ENCODE results near the gene KRTAP29-1. TPM values are rescaled to one million over a fixed set of nuclear protein-coding genes. Genes with fewer than 3 reads are reported as not detected.

Gene KRTAP29-1
- total RNA-seq, 1 experiment from 2014 or later, result not detected

DNA sequence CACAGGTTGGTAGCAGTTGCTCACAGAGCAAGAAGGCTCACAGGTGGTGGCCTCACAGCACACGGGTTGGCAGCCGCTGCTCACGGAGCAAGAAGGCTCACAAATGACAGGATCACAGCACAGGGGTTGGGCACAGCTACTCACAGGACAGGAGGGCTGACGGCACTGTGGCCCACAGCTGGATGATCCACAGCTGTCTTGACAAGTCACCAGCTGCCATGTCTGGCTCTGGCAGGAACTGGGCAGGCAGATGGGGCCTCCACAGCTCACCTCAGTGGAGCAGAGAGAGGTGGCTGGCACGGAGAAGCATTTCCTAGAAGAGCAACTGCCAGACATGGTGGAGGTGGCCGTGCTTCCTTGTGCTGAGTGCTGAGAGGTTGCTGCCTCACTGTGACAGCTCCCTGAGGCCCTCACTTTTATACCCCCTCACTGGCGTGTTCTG, 6.3 kb upstream of the KRTAP29-1 start, which contains the start of gene KRTAP16-1:
Gene KRTAP16-1, minus strand, starts transcription at position 392 of the 442 bp plus-strand sequence. Its CDS starts 56 bp downstream, at position 336.
- CTCF ChIA-PET, result no interaction called here

DNA sequence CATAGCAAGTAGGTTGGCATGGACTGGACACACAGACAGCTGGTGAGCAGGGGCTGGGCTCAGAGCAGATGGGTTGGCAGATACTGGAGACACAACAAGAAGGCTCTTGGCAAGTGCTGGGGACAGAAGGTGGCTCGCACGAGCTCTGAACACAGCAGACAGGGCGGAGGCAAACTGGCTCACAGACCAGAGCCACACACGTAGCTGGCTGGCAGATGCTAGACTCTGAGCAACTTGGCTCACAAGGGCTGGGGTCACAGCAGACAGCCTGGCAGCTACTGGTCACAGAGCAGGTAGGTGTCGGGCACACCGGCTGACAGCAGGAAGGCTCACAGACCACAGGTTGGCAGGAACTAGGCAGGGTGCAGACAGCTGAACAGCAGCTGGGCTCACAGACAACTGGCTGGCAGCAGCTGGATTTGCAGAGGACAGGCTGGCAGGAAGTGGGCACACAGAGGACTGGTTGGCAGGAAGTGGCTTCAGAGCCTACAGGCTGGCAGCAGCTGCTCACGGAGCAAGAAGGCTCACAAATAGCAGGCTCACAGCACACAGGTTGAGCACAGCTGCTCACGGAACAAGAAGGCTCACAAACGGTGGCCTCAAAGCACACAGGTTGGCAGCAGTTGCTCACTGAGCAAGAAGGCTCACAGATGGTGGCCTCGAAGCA, 5.7 kb upstream of the KRTAP29-1 start:
- in situ Hi-C loops (cut with HindIII; ENCODE audit: low pct_unique_long_range_greater_than_20kb, low sequenced_read_pairs), result no loop called here
- DNase-seq (ENCODE audit: low read depth, low spot score) (no peak), ATAC-seq (peak; percentile 51)
- CTCF ChIA-PET, result no interaction called here
- Histone ChIP-seq H3K27ac (ENCODE audit: low read length) (no peak overlapping the region), H3K4me3 (ENCODE audit: low read depth in 2 of 2, low read length in 2 of 2) (no peak overlapping the region), H3K9me3 (ENCODE audit: control insufficient read depth, insufficient read depth, low read depth, low read length) (no peaks in the 10 kb centered on the region), H3K27me3 (ENCODE audit: control insufficient read depth, insufficient read depth, low read length) (peaks cover 5% of the 10 kb centered on the region; the same call in 1 of the 2 replicates), H3K4me1 (ENCODE audit: control insufficient read depth, insufficient read depth, low read length) (no peaks in the 10 kb centered on the region), H3K36me3 (ENCODE audit: control insufficient read depth, insufficient read depth, low read length) (no peaks in the 10 kb centered on the region)
- POLR2A ChIA-PET, result no interaction called here
- TF ChIP-seq, protein P1, sequence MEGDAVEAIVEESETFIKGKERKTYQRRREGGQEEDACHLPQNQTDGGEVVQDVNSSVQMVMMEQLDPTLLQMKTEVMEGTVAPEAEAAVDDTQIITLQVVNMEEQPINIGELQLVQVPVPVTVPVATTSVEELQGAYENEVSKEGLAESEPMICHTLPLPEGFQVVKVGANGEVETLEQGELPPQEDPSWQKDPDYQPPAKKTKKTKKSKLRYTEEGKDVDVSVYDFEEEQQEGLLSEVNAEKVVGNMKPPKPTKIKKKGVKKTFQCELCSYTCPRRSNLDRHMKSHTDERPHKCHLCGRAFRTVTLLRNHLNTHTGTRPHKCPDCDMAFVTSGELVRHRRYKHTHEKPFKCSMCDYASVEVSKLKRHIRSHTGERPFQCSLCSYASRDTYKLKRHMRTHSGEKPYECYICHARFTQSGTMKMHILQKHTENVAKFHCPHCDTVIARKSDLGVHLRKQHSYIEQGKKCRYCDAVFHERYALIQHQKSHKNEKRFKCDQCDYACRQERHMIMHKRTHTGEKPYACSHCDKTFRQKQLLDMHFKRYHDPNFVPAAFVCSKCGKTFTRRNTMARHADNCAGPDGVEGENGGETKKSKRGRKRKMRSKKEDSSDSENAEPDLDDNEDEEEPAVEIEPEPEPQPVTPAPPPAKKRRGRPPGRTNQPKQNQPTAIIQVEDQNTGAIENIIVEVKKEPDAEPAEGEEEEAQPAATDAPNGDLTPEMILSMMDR (IDR thresholded peaks at IDR 0.05), result no peak
- TF ChIP-seq SIN3A (IDR thresholded peaks at IDR 0.05; ENCODE audit: borderline replicate concordance, insufficient read depth, low read depth, low read length) (no peak), POLR2AphosphoS5 (IDR thresholded peaks at IDR 0.05; ENCODE audit: low read depth, low read length) (no peak), TCF7L2 (IDR thresholded peaks at IDR 0.05; ENCODE audit: low read depth, low read length) (no peak)
- TF ChIP-seq, protein P2, sequence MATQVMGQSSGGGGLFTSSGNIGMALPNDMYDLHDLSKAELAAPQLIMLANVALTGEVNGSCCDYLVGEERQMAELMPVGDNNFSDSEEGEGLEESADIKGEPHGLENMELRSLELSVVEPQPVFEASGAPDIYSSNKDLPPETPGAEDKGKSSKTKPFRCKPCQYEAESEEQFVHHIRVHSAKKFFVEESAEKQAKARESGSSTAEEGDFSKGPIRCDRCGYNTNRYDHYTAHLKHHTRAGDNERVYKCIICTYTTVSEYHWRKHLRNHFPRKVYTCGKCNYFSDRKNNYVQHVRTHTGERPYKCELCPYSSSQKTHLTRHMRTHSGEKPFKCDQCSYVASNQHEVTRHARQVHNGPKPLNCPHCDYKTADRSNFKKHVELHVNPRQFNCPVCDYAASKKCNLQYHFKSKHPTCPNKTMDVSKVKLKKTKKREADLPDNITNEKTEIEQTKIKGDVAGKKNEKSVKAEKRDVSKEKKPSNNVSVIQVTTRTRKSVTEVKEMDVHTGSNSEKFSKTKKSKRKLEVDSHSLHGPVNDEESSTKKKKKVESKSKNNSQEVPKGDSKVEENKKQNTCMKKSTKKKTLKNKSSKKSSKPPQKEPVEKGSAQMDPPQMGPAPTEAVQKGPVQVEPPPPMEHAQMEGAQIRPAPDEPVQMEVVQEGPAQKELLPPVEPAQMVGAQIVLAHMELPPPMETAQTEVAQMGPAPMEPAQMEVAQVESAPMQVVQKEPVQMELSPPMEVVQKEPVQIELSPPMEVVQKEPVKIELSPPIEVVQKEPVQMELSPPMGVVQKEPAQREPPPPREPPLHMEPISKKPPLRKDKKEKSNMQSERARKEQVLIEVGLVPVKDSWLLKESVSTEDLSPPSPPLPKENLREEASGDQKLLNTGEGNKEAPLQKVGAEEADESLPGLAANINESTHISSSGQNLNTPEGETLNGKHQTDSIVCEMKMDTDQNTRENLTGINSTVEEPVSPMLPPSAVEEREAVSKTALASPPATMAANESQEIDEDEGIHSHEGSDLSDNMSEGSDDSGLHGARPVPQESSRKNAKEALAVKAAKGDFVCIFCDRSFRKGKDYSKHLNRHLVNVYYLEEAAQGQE (IDR thresholded peaks at IDR 0.05; ENCODE audit: insufficient read depth in 1 of 2, low read depth in 2 of 2, low read length in 1 of 2), result no peak
- no TSS peak for BruUV-seq (replicated peaks)
- intact Hi-C loops (cut with micrococcal nuclease; ENCODE audit: unreplicated experiment), result no loop called here

More for the DNA sequence above, 6.3 kb upstream of the KRTAP29-1 start, which contains the start of gene KRTAP16-1:
- ATAC-seq, result peak; percentile 21; the same call in 1 of the 2 replicates
- BruUV-seq (replicated peaks), result no TSS peak
- intact Hi-C loops (cut with micrococcal nuclease; ENCODE audit: unreplicated experiment) (no loop called here), in situ Hi-C loops (cut with HindIII; ENCODE audit: low pct_unique_long_range_greater_than_20kb, low sequenced_read_pairs) (no loop called here)
- POLR2A ChIA-PET, result no interaction called here
- Histone ChIP-seq H3K9me3 (ENCODE audit: control insufficient read depth, insufficient read depth, low read depth, low read length) (no peaks in the 10 kb centered on the region), H3K4me3 (ENCODE audit: low read depth in 2 of 2, low read length in 2 of 2) (no peak within 1 kb of the TSS), H3K4me1 (ENCODE audit: control insufficient read depth, insufficient read depth, low read length) (no peaks in the 10 kb centered on the region), H3K27me3 (ENCODE audit: control insufficient read depth, insufficient read depth, low read length) (peaks cover 5% of the 10 kb centered on the region; the same call in 1 of the 2 replicates), H3K27ac (ENCODE audit: low read length) (no peak within 1 kb of the TSS), H3K36me3 (ENCODE audit: control insufficient read depth, insufficient read depth, low read length) (no peaks in the 10 kb centered on the region)
- no peak for TF ChIP-seq SIN3A (IDR thresholded peaks at IDR 0.05; ENCODE audit: borderline replicate concordance, insufficient read depth, low read depth, low read length)
- no peak for TF ChIP-seq POLR2AphosphoS5 (IDR thresholded peaks at IDR 0.05; ENCODE audit: low read depth, low read length)
- TF ChIP-seq TCF7L2 (IDR thresholded peaks at IDR 0.05; ENCODE audit: low read depth, low read length), result no peak
- TF ChIP-seq, protein P1 (IDR thresholded peaks at IDR 0.05), result no peak
- TF ChIP-seq, protein P2 (IDR thresholded peaks at IDR 0.05; ENCODE audit: insufficient read depth in 1 of 2, low read depth in 2 of 2, low read length in 1 of 2), result no peak
- DNase-seq (ENCODE audit: low read depth, low spot score), result no peak

Measured in Panc1 (cell line).